HG02973 (cell line): ENCODE data around the gene SMC4.
"Not testable (repeated sequence)": the region's sequence is repeated elsewhere in the genome, so short reads cannot be mapped to it uniquely, and the experiment has no call there.

Experiments used
- ATAC-seq: cut with Tn5 transposase; IDR thresholded peaks from one replicate; pipeline ENCODE4 v1.9.1; 2021; ENCODE audit warnings: moderate library complexity; ENCODE audit not compliant: unreplicated experiment

The SMC4 gene

DNA sequence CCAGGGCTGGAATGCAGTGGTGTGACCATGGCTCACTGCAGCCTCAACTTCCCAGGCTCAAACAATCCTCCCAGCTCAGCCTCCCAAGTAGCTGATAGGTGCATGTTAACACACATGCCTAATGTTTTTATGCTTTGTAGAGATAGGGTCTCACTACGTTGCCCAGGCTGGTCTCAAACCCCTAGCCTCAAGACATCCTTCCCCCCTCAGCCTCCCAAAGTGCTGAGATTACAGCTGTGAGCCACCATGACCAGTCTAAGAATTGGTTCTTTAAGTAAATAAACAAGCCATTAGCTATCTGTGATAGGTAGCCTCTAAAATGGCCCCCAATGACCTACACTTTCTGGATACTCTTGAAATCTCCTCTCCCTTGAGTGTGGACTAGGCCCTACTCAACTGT, 46.4 kb downstream of the SMC4 start:
- no peak for ATAC-seq

DNA sequence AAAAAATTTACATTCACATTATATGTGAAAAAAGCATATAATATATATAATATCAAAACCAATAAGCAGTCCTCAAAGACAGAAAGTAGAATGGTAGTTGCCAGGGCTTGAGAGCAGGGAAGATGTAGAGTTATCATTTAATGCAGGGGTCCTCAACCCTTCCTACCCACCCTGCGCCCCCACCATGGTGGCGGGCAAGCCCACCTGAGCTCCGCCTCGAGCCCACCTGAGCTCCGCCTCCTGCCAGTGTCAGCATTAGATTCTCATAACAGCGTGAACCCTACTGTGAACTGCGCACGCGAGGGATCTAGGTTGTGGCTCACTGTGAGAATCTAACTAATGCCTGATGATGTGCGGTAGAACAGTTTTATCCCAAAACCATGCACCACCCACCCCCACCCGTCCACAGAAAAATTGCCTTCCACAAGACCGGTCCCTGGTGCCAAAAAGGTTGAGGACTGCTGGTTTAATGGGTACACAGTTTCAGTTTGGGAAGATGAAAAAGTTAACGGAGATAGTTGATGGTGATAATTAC, 47.1 kb downstream of the SMC4 start:
- no peak for ATAC-seq

DNA sequence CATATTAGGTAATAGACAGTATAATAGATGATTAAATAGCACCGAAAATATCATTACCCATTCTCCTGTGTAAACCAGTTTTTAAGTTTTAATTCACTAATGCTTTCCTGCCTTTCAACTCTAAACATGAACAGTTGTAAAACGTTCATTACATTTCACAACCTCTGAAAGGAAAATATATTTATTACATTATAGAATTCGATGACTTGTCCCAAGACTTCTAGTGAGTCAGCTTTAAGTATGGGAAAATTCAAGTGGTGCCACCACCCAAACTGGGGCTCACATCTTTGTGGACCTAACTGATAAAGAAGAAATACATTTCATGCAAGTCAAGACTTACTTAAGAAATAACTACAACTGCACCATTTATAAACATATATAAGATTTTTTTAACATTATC, 48.1 kb downstream of the SMC4 start:
- ATAC-seq, result no peak

DNA sequence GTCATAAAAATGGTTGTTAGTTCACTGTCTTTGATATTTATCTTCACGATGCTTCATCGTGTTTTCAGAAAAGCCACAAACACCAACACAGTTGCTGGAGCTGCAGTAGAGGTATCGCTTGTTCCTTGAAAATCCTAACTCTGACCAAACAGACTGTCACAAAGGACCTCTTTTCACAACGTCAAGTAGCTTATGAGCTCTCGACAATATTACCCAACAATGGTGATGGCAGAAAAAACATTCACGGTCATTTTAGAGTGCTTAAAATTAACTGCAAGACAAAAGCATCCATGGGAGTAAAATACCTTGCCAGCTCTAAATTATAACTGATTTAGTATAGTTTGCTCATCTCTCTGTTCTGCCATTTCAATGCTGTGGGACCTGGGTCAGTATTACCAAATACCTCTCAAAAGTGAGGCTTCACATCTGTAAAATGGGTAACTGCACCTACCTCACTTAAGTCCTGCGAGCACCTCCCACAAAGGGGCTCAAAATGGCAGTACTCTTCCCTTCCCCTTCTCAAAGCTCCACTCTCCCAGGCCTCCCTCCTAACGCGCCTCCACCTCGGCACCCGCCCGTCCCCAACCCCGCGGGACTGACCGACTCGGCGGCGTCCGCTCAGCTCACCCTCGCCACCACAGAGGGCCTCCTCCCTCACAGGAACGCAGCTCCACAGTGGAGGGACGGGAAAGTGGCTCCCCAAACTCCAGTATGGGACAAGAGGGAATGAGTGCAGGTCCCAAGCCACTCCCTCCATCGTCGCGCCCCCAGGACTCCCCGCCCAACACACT, 49.6 kb downstream of the SMC4 start:
- ATAC-seq, result peak; percentile 32

DNA sequence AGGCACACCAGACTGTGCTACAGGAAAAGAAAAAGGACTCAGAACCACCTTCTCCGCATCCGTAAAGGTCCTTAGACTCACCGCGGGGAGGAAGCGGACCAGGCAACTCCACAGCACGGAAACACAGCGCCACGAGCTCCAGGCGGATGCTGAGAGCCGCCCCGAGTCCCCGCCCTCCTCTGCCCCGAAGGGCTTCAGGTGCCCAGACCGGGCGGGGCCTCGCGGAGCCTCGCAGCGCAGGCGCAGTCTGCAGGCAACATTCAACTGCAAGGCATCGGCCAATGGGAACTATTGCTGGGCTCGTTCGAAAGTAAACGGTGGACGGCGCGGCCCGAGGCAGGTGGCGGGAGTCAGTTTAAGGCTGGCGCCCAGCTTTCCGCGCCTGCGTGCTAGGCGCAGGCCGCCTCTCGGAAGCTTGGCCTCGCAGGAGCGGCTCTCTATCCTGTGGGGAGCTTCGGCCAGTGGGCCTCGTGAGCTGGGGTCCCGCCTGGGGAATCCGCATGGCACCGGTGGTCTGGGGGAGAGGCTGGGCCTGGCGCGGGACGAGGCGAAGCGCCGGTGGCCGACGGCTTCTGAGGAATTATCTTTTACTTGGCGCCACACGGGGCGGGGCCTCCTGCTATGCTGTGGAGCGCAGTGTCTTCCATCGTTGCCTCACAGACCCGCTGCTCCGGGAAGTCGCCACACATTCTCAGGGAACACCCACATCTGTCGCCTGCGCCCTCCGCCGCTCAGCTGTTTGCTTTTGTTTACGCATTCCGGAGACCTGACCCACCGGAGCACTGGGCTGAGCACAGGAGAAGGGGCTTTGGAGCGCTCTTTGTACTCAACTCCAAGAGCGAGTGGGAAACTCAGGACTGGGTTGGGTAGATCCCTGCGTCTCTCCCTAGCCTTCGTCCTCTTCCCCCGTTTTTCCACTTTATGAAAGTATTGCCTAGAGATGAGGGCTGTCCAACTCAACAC, 50.5 kb downstream of the SMC4 start, which contains the start of gene TRIM59:
TSS of gene TRIM59 (minus strand) at position 151 of the 963 bp plus-strand sequence. CDS start 10,603 bp downstream, outside the sequence.
- ATAC-seq, result peak; percentile 96

DNA sequence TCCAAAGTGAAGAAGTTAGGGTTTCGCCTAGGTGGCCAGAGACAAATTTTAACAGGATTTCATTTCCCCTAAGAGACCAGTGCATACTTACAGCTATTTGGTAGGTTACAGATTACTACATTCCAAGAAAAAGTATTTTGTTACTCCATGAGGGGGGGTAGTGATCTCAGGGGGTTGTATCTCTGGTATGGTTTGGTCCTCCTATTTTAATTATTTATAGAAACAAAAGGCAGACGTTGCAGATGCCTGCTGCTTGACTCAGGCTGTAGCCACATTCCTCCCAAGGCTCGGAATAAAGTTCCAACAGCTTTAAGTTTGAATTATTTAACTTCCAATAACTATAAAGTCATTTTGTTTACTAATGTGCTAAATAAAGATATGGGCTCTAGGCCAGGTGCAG, 51.4 kb downstream of the SMC4 start:
- no peak for ATAC-seq

DNA sequence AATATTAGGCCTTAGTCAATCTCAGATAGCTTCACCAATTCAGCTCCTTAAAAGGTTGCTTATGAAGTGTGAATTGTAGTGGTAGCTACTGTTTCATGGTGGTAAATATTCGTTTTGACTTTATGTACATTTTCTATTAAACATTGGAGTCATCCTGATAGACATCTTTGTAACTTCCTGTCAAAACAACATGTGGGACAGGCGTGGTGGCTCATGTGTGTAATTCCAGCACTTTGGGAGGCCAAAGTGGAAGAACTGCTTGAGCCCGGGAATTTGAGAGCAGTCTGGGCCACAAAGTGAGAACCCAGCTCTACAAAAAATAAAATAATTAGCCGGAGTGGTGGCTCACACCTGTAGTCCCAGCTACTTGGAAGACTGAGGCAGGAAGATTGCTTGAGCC, 52.2 kb downstream of the SMC4 start:
- no peak for ATAC-seq

DNA sequence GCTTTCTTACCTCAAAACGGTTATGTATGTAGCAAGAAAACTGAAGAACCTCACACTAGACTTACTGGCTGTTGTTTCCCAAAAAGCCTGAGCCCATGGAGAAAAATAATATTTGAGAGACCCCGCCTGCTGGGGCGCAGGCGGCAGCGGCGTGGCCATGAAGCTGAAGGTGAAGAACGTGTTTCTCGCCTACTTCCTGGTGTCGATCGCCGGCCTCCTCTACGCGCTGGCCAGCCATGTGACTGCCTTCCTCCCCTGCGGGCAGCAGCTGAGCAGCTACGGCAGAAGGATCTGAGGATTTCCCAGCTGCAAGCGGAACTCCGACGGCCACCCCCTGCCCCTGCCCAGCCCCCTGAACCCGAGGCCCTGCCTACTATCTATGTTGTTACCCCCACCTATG, 52.8 kb downstream of the SMC4 start:
- ATAC-seq, result not testable (repeated sequence)

DNA sequence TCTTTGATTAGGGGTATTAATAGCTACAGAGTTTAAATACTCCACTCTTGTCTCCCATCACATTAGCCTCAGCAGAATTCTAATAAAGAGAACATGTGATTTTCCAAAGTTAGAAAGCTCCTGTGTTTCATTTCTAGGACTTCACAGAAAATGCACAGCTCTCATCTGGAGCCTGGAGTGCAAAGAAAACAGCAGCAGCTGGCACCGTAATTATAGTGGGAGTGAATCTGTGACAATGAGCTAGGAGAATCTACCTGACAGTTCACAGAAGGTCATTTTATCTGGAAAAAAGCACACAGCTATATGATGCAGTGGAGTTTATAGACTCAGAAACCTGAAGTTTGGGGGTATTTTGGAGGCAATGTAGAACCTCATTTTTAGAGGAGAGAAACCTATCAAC, 55.5 kb downstream of the SMC4 start:
- no peak for ATAC-seq

DNA sequence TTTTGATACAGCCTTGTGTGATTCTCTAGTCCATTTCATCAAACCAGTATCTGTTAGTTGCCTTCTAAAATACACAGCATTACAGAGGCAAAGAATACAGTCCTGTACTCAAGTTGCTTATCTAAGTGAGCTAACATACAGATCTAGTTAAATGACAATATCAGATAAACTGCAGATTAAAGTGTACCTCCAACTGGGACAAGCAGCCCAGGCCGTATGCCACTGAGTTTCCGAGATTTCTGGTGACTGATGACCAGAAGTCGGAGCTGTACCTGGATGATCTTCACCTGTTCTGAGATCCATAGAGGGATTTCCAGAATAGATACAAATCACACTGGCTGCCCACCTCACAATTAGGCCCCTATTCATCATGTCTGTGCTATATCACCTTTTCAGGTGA, 56.4 kb downstream of the SMC4 start:
- ATAC-seq, result no peak

DNA sequence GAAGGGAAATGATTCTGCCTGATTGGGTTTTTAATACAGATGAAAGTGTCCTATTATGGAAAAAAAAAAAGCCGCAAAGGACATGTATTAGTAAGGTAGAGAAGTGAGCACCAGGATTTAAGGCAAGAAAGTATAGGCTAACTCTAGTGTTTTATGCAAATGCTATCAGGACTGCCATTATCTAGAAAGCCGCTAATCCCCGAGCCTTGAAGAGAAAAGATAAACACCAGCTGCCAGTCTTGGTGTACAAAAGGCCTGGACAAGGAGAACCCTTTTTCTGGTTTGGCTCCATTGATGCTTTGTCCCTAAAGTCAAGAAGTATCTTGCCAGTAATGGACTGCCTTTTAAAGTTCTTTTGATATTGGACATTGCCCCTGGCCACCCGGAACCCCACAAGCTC, 58.7 kb downstream of the SMC4 start:
- ATAC-seq, result no peak

DNA sequence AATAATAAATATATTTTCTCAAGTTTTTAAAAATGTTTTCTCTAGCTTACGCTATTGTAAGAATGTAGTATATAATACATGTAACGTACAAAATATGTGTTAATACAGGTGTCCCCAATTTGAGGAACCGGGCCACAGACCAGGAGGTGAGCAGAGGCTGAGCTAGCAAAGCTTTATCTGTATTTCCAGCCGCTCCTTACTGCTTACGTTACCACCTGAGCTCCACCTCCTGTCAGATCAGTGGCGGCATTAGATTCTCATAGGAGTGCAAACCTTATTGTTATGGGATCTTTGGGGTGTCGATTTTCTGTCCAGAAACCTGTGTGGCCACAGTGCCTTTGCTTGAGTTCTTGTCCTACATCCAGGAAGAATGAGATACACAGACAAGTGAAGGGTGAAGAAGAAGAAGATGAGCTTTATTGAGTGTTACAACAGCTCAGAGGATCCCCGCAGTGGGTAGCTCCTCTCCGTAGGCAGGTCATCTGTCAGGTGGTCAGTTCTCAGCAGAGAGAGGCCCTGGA, 60.1 kb downstream of the SMC4 start:
- ATAC-seq, result no peak

DNA sequence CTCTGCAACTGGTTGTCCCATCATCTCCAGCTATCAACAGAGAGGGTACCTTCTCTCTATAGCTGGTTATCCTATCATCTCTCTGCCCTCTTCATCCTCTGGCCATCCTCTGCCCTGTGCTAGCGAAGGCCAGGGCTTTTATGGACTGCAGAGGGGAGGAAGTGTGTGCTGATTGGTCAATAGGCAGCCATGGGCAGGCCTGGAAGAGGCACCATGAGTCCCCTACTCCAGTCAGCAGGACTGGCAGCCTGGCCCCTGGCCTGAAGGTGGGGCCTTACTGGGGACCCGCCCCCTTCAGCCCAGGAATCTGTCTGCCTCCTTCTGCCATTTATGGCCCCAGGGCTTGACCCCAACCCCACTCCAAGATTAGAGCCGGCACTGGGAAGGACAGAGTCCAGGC, 60.6 kb downstream of the SMC4 start:
- no peak for ATAC-seq

DNA sequence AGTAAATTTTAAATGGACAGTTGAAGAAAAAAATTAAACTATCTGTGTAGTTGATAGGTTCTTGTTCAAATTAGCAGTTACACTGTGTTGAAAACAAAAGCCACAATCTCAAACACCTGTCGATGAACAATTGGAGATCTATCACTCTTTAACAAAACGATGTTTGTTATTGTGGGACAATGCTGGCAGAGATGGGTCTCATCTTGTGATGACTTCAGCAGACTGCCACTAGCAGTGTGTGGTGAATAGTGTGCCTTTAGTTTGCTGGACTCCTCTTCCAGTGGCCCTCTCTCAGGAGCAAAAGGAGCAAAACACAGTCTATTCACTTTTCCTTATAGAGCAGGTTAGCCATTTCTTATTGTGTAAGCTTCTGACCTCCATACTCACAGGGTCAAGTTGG, 64.9 kb downstream of the SMC4 start:
- ATAC-seq, result no peak

DNA sequence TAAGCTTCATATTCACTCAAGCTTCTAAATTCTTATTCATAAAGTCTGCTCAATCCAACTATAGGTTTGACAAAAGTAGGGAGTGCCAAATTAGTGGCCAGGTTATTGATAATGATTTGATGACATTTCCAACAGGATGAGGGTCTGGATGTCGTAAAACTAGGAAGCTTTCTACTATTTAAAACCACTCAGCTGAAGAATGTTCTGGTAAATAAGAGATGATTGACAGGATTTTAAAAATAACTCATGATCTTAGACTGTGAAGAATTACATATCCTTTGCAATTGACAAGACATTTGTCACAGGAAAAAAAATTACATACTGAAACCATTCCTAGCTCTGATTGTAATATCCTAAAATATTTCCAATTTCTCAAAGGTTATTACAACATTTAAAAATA, 65.5 kb downstream of the SMC4 start:
- no peak for ATAC-seq

DNA sequence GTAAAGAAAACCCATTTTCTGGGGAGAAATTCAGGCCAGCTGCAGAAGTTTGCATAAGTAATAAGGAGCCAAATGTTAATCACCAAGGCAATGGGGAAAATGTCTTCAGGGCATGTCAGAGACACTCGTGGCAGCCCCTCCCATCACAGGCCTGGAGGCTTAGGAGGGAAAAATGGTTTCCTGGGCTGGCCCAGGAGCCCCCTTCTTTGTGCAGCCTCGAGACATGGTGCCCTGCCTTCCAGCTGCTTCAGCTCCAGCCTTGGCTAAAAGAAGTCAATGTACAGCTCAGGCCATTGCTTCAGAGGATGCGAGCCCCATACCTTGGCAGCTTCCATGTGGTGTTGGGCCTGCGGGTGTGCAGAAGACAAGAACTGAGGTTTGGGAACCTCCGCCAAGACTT, 70.7 kb downstream of the SMC4 start:
- no peak for ATAC-seq

DNA sequence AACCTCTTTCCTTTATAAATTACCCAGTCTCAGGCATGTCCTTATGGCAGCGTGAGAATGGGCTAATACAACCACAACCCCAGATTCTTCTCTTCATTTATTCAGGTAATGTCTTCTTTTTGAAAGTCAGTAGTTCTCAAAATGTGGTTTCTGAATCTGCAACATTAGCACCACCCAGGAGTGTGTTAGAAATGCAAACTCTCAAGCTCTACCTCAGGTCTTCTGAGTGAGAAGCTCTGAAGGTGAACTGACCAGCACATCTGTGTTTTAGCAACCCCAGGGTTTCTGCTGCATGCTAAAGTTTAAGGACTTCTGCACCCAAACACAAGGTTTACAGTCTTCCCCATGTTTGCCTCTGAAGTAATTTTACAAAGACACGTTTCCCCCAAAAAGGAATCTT, 72.4 kb downstream of the SMC4 start:
- ATAC-seq, result no peak

DNA sequence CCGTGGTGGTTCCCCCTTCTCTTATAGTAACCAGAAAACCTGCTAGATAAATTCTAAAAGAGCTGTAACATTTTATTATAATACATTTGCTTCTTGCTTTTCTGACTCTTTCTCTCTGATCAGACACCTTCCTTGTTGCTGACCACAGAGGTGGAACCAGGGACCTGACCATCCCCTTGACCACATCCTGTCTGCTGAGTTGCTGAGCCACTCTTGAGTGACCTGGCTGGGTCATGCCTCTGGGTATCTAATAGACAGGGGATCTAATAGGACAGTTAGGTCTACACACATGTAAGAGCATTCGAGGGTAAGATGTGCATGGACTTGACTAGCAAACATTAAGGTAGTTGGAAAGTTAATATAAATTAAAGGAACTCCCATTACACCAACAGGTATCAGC, 72.9 kb downstream of the SMC4 start:
- ATAC-seq, result no peak

DNA sequence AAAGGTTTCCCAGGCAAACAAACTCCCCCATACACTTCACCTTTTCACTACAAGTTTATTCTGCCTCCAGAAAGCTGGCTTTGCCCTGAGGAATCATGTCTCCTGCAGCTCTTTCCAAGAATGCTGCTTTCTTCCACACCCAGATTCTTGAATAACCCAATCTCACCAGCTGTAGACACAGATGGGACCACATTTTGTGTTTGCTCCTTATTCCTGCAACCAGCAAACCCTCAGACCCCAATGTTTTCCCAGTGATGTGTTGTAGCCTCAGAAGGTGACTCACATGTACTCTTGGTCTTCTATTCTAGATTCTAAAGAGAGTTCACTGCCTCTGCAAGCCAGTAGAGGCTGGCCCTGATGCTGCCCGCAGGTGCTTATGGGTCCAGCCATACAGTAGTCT, 73.8 kb downstream of the SMC4 start:
- ATAC-seq, result no peak

DNA sequence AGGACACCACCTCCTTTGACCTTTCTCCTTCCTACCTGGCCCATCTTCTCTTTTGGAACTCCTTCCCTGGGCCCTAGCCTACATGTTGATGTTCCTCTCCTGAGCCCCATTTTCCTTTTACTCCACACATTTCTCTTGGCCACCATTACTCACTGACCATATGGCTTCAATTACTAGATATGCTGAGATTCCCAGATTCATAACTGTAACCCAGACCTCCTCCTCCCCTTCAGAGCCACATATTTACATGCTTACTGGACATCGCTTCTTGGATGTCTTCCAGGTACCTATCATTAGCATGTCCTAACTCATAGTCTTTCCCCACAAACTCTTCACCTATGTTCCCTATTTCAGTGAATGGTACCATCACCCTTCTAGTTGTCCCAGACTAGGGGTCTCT, 74.5 kb downstream of the SMC4 start:
- ATAC-seq, result no peak

DNA sequence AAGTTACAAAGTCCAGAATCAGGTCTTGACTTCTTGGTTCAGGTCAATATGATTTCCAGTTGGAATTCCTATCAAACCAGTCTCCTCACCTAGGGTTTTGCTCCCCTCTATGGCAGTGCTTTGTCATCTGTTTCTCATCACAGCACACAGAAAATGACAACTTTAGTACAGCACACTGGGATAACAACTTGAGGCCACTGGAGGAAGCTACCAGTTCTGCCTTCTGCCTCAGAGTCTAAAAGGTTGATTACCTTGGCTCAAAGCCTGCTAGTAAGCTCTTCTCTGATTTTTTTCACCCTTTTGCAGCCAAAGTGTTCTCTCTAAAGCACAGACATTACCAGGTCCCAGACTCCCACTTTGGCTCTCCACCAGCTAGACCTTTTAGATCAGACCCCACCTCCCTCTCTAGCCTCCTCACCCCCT, 75.0 kb downstream of the SMC4 start:
- no peak for ATAC-seq
